GM12878 (cell line): ENCODE results near the gene ARFRP1.

Experiments
- CBX5 ChIP-seq: sonication (generic); IDR thresholded peaks from 2 replicates; pipeline ENCODE4 v1.6.1; 2016; ENCODE audit warnings: low read depth, moderate library complexity, mild to moderate bottlenecking, inconsistent platforms
- EGR1 ChIP-seq, 2 experiments: IDR thresholded peaks; 1 replicate in 1 of 2; 2 replicates in 1 of 2; pipeline ENCODE4 v1.6.1; 2011 to 2012; ENCODE audit warnings: low read depth in 2 of 2, low read length in 2 of 2, borderline replicate concordance in 1 of 2, mild to moderate bottlenecking in 1 of 2, moderate library complexity in 1 of 2
- FOS ChIP-seq: IDR thresholded peaks from 3 replicates; pipeline ENCODE4 v1.6.1; 2011; ENCODE audit warnings: borderline replicate concordance; ENCODE audit not compliant: insufficient read length; ENCODE audit errors: extremely low read depth
- MYB ChIP-seq: fragments of 150-350 bp; IDR thresholded peaks from 2 replicates; pipeline ENCODE4 v1.6.1; 2014; ENCODE audit warnings: mild to moderate bottlenecking, low read depth, low read length, borderline replicate concordance
- POLR2AphosphoS5 ChIP-seq: IDR thresholded peaks from 2 replicates; pipeline ENCODE4 v1.6.1; 2011; ENCODE audit warnings: mild to moderate bottlenecking, low read length, inconsistent platforms
- RAD21 ChIP-seq: IDR thresholded peaks from 2 replicates; pipeline ENCODE4 v1.6.1; 2011; ENCODE audit warnings: mild to moderate bottlenecking, low read depth, low read length, moderate library complexity; ENCODE audit not compliant: insufficient read depth
- TCF12 ChIP-seq: IDR thresholded peaks from 2 replicates; pipeline ENCODE4 v1.6.1; 2011; ENCODE audit warnings: low read depth, mild to moderate bottlenecking, low read length
- TF ChIP-seq, protein P1 (sequence below): IDR thresholded peaks from 2 replicates; pipeline ENCODE4 v1.6.1; 2011; ENCODE audit warnings: borderline replicate concordance, low read depth, mild to moderate bottlenecking, moderate library complexity, mixed read lengths, low read length; ENCODE audit not compliant: insufficient read depth; ENCODE audit errors: extremely low read length
- TF ChIP-seq, protein P2 (sequence below), 3 experiments: IDR thresholded peaks in 2 of 3; conservative IDR thresholded peaks in 1 of 3; 2 replicates each; pipeline ENCODE4 v1.5.1; 2011; ENCODE audit warnings: low read depth in 3 of 3, low read length in 3 of 3, mild to moderate bottlenecking in 3 of 3, control low read depth in 2 of 3, moderate library complexity in 2 of 3, inconsistent platforms in 1 of 3, mixed read lengths in 1 of 3; ENCODE audit not compliant: control insufficient read depth in 2 of 3, insufficient read depth in 1 of 3; ENCODE audit errors: extremely low read depth in 1 of 3
- TF ChIP-seq, protein P3 (sequence below): IDR thresholded peaks from 2 replicates; pipeline ENCODE4 v1.6.1; 2012; ENCODE audit warnings: low read depth, low read length, improper control_type of control experiment

DNA sequence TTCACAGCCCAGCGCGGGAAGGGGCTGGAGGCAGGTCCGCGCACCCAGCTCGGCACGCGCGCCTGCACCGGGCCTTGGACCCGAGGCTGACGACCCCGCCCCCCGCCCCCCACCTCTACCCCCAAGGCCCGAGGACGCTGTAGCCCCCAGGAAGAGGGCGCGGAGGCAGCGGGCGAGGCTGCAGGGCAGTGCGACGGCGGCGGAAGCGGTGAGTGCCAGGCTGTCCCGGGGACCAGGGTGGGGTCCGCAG is 29.8 kb upstream of the ARFRP1 start:
- no peak for TF ChIP-seq EGR1 (IDR thresholded peaks at IDR 0.05; ENCODE audit: borderline replicate concordance in 1 of 2, low read depth in 2 of 2, low read length in 2 of 2)
- TF ChIP-seq TCF12 = no peak
- TF ChIP-seq, protein P1, sequence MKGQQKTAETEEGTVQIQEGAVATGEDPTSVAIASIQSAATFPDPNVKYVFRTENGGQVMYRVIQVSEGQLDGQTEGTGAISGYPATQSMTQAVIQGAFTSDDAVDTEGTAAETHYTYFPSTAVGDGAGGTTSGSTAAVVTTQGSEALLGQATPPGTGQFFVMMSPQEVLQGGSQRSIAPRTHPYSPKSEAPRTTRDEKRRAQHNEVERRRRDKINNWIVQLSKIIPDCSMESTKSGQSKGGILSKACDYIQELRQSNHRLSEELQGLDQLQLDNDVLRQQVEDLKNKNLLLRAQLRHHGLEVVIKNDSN = no peak
- no peak for TF ChIP-seq MYB
- TF ChIP-seq, protein P2, sequence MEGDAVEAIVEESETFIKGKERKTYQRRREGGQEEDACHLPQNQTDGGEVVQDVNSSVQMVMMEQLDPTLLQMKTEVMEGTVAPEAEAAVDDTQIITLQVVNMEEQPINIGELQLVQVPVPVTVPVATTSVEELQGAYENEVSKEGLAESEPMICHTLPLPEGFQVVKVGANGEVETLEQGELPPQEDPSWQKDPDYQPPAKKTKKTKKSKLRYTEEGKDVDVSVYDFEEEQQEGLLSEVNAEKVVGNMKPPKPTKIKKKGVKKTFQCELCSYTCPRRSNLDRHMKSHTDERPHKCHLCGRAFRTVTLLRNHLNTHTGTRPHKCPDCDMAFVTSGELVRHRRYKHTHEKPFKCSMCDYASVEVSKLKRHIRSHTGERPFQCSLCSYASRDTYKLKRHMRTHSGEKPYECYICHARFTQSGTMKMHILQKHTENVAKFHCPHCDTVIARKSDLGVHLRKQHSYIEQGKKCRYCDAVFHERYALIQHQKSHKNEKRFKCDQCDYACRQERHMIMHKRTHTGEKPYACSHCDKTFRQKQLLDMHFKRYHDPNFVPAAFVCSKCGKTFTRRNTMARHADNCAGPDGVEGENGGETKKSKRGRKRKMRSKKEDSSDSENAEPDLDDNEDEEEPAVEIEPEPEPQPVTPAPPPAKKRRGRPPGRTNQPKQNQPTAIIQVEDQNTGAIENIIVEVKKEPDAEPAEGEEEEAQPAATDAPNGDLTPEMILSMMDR (IDR thresholded peaks at IDR 0.05 in 2 of 3, conservative IDR thresholded peaks at IDR 0.05 in 1 of 3; ENCODE audit: control insufficient read depth in 2 of 3, extremely low read depth in 1 of 3, insufficient read depth in 1 of 3, low read depth in 3 of 3, low read length in 3 of 3) = no peak
- TF ChIP-seq, protein P3, sequence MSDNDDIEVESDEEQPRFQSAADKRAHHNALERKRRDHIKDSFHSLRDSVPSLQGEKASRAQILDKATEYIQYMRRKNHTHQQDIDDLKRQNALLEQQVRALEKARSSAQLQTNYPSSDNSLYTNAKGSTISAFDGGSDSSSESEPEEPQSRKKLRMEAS = no peak
- TF ChIP-seq CBX5 = no peak
- no peak for TF ChIP-seq POLR2AphosphoS5
- TF ChIP-seq FOS = no peak
- no peak for TF ChIP-seq RAD21
